GM12864 (cell line): Measurements from ENCODE around the gene PSMC3.

ENCODE experiments used
- DNase-seq: peaks from one replicate; pipeline ENCODE4 v3.0.0-alpha.2; 2011; ENCODE audit warnings: low read depth
- H3K4me3 ChIP-seq: 2 replicates; pipeline ENCODE4 v1.5.1; 2011; ENCODE audit warnings: mild to moderate bottlenecking, low read depth, low read length, control low read depth
- CTCF ChIP-seq: IDR thresholded peaks from 2 replicates; pipeline ENCODE4 v1.5.1; 2011; ENCODE audit warnings: low read depth, mild to moderate bottlenecking, moderate library complexity, low read length, control low read depth, inconsistent platforms; ENCODE audit errors: missing control alignments

Gene PSMC3

GRCh38 chr11:47437218-47437745, 11.0 kb upstream of the PSMC3 start:
- no peak overlapping the region for H3K4me3 ChIP-seq
- no peak for TF ChIP-seq CTCF
- no peak for DNase-seq

GRCh38 chr11:47436726-47437125, 10.5 kb upstream of the PSMC3 start:
- no peak overlapping the region for H3K4me3 ChIP-seq
- DNase-seq: no peak
- TF ChIP-seq CTCF: no peak

GRCh38 chr11:47435687-47436086, 9.4 kb upstream of the PSMC3 start:
- DNase-seq: no peak
- TF ChIP-seq CTCF: no peak
- H3K4me3 ChIP-seq: no peak overlapping the region

GRCh38 chr11:47434011-47434786, 8.0 kb upstream of the PSMC3 start:
- no peak for DNase-seq
- no peak overlapping the region for H3K4me3 ChIP-seq
- TF ChIP-seq CTCF: no peak

GRCh38 chr11:47433157-47433556, 6.9 kb upstream of the PSMC3 start:
- no peak for TF ChIP-seq CTCF

GRCh38 chr11:47431356-47432083, 5.3 kb upstream of the PSMC3 start:
- no peak for DNase-seq
- no peak overlapping the region for H3K4me3 ChIP-seq
- TF ChIP-seq CTCF: no peak

More at GRCh38 chr11:47433157-47433556, 6.9 kb upstream of the PSMC3 start:
- no peak for DNase-seq
- no peak overlapping the region for H3K4me3 ChIP-seq

GRCh38 chr11:47430524-47430923, 4.3 kb upstream of the PSMC3 start:
- TF ChIP-seq CTCF: no peak
- no peak for DNase-seq
- H3K4me3 ChIP-seq: no peak overlapping the region
